ENCODE results near the gene TPRN.
A peak's percentile ranks its signal among the peaks of the same experiment; 100 is the strongest.

The TPRN gene

DNA sequence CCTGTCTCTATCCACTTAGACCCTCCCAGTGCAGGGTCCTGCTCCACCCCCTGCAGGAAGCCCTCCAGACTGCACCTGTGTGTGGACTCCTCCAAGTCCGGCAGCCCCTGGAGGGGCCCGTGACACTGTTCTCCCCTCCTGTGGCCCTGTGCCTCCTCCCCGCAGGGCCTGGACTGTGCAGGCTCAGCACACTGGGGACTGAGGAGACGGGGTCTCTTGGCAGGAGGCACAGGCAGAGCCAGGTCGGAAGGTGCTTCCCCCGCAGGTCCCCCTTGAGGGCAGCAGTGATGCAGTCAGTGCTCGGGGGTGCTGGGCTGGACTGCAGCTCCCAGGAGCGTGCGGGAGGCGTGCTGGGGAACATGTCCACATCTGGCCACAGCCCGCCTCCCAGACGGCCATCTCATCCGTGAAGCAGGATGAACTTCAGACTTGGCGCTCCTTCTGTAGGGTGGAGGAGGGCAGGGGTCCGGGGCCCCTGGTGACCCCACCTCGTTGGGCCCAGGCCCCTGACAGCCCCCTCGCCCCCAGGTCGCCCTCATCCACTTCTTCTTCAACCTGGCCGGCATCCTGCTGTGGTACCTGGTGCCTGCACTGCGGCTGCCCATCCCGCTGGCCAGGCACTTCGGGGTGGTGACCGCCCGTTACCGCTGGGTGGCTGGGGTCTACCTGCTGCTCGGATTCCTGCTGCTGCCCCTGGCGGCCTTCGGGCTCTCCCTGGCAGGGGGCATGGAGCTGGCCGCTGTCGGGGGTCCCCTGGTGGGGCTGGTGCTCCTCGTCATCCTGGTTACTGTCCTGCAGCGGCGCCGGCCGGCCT, 35.1 kb upstream of the TPRN start:
- DNase-seq = no peak

DNA sequence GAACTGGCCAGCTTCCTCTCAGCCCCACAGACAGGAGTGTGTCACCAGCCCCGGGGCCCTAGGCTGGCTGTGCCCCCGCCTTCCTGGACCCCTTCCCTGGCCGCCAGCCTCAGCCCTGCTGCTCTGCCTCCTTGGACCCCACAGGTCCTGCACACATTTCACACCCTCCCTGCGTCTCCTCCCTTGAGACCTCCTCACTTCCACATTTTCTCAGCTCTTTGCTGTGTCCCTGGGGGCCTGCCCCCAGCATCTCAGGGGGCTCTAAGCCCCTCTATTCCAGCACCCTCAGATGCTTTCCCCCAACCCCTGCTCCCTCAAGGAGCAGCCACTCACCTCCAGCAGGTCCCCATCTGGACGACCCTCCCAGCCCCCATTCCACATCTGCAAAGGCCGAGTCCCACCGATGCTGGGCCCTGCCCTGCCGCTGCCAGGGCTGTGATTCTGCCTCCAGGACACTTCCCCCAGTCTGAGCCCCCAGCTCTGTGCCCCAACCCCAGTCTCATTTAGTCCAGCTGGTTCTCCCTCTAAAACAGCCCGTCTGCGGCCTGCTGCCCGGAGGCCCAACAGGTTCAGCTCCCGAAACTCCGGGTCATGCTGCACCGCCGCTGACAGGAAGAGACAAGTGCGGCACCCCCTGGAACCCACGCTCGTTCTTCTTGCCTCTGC, 34.4 kb upstream of the TPRN start:
- no peak for DNase-seq

DNA sequence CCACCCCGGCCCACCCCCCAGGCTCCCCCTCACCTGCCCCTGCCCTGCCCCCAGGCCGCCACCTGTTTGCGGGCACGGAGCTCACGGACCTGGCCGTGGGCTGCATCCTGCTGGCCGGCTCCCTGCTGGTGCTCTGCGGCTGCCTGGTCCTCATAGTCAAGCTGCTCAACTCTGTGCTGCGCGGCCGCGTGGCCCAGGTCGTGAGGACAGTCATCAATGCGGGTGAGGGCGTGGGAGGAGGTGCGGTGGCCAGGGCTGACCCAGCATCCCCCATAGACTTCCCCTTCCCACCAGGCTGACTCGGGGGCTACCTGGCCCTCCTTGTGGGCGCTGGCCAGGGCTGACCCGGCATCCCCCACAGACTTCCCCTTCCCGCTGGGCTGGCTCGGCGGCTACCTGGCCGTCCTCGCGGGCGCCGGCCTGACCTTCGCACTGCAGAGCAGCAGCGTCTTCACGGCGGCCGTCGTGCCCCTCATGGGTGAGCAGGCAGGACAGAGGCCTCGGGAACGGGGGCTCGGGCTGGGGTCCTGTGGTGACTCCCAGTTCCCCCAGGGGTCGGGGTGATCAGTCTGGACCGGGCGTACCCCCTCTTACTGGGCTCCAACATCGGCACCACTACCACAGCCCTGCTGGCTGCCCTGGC, 33.6 kb upstream of the TPRN start:
- DNase-seq = no peak

DNA sequence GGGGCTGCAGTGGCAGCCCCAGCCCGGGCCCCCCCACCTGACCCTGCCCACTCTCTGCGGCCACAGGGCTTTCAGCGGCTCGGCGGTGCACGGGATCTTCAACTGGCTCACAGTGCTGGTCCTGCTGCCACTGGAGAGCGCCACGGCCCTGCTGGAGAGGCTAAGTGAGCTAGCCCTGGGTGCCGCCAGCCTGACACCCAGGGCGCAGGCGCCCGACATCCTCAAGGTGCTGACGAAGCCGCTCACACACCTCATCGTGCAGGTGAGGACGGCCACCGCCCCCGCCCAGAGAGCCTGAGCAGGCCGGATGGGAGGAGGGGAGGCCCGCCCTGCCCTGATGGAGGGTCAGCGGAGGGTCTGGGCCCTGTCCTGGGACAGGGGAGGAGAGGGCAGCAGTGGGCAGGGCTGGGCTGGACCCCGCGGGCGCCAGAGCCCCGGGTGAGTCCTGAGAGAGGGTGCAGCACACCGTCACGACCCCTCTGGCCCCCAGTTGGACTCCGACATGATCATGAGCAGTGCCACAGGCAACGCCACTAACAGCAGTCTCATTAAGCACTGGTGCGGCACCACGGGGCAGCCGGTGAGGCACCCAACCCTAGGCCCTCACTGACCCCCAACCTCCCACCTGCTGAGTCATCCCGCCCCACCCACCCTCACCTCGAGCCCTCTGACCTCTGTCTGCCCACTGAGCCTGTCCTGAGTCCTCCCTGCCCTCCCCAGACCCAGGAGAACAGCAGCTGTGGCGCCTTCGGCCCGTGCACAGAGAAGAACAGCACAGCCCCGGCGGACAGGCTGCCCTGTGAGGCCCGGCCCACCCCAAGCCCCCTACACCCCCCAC, 32.8 kb upstream of the TPRN start:
- no peak for DNase-seq

DNA sequence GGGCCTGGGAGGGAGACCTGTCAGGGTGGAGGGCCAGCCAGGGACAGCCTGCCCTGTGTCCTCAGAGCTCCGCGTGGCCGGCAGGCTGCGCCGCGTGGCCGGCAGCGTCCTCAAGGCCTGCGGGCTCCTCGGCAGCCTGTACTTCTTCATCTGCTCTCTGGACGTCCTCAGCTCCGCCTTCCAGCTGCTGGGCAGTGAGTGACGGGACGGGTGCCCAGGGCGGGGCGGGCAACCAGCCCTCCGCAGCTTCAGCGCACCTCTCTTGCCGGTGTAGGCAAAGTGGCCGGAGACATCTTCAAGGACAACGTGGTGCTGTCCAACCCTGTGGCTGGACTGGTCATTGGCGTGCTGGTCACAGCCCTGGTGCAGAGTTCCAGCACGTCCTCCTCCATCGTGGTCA, 32.0 kb upstream of the TPRN start:
- DNase-seq = no peak

DNA sequence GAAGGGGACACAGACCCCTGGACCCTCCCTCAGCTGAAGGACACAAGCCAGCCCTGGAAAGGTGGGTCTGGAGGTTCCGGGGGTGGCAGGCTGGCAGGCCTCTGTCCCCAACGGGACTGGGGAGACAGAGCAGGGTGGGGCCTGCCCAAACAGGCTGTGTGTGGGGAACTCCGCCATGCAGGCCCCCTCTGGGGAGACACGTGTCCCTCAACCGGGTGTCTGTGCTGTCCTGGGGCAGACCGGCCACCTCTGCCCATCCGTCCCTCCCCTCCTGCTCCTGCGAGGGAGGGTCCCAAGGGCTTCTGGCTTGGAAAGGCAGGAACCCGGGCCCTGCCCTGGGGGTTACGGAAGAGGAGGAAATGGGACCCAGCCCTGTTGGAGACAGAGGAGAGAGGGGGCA, 31.6 kb upstream of the TPRN start:
- DNase-seq = no peak

DNA sequence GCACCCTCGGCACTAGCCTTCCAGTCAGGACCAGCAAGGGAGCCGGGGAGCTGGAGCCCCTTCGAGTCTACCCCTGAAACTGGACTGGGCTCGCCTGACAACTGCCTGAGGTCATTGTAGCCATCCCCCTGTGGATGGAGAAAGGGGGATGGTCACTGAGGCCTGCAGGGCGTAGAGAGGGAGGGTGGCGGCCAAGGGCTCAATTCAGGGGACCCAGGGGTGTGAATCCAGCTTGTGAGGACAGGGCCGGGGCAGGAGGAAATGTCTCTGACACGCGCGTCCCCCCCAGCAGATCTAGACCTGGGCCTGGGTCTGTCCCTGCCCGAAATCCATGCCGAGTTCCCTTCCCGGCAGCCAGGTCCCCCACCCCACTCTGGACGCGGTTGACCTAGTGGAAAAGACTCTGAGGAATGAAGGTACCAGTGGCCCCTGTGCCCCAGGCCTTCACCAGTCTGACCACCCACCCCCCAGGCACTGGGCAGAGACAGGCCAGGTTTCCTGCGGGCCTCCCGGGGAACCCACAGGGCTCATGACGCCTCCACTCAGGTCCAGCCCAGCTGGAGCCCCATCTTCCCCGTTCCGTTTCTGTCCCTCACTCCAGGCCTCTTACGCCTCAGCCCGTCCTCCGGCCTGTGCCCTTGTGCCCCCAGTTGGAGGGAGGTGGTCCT, 31.0 kb upstream of the TPRN start:
- no peak for DNase-seq

DNA sequence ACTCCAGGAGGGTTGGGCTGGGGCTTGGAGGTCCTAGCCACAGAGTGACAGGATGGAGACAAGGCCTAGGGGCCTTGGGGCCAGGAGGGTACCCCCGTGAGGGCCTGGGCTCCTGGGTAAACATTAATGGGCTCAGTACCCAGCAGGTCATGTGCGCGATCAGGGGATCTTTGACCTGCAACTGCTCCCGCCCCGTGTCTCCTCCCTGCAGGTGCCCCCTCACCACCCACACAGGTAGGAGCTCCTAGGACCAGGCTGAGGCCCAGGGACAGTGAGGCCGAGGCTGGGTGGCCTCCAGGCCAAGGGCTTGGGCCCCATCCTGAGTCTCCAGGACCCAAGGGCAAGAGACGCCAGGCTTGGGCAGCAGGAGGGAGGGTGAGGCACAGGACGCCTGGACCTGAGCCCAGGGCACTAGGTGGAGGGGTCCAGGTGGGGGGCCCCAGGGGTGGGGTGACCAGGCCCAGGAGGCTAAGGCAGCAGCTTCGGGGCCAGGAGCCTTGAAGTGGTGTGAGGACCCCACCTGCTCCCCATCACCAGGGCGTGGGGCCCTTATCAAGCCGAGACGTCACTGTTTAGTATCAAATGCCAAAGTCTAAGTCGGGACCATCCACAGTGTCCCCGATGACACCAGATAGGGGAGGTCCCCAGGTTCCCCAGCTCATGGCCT, 30.3 kb upstream of the TPRN start, which contains the start of gene SLC34A3:
Gene SLC34A3 (plus strand): TSS at position 197 of the 667 bp plus-strand sequence. CDS start 802 bp downstream, outside the sequence.
- no peak for DNase-seq

DNA sequence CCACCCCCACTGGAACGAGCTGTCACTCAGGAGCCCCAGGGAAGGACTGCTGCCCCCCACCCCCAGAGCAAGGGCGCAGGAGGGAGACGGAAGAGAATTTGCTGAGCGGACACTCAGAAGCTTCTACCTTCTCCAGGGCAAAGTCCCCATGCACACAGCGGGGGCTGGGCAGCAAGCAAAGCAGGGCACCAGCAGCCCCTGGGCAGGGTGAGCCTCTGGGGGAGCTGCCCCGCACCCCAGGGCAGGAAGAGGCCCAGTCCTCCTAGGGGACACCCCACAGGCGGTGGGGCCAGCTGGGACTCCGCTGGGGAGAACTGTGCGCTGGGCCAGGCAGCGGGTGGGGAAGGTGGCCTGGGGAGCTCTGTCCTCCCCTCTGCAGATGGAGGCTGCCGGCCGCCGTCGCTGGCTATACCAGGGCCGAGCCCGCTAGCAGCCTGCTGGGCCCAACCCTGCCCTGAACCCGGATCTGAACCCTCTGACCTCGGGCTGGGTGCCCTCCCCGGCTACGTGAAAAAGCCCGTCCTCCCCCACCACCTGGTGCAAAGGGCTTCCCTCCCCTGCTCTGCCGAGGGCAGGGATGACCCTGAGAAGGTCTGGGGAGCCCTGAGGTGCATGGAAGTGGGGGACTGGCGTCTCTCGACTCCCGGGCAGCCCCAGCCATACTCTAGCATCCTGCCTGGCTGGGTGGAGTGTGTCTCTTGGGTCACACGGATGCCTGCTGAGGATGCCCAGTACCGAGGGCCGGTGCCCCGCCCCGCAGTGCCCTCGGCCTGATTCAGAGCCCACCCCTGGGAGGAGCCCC, 29.6 kb upstream of the TPRN start:
- no peak for DNase-seq

DNA sequence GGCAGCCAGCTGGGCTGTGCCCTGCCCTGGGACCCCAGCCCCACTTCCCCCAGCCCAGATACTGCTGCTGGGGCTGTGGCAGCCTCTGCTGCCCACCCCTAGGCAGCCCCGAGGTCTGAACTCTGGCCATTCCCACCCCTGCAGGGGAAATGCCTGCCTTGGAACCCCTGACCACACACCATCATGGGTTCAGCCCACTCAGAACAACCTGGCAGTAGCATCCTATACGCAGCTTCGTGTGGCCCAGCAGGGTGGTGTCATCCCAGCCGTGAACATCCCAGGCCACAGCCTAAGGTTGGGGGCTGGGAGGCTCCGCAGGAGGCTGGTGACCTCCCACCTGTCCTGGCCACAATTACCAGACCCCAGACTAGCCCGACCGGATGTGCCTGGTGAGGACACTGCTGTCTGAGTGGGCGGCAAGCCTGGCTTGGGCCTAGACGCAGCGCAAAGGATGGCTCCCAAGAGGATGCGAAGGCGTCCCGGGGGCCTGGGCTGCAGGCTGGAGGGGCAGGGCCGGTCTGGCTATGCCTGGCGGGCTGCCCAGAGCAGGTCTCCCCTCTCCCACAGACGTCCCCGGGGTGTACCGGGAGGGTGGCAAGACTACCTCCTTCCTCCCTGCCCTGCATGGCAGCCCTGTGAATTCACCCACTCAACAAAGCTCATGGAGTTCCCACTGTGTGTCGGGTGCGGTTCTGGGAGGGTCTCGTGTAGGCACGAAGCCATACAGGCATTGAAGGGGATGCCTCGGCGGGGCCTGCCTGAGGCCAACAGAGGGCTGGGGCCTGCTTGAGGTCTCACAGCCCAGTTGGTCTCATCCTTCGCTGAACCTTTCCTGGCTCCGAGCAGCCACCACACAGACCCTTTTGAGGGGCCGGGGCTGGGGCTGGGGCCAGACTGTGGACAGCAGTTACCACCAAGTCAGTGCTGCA, 28.7 kb upstream of the TPRN start:
- no peak for DNase-seq

DNA sequence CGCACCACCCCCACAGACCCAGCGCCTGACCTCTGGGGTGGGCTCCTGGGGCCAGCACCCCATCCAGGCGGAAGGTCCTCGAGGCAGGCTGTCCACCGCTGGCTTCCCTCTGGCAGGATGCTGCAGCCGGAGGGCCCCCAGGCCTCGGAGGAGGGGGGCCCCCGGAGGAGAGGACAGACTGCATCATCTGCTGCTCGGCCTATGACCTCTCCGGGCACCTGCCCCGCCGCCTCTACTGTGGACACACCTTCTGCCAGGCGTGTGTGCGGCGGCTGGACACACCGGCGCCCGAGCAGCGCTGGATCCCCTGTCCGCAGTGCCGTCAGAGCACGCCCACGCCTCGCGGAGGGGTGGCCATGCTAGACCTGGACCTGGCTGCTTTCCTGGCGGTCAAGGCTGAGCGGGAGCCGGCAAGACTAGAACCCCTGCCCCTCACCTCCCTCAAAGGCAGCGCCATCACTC, 28.0 kb upstream of the TPRN start:
- DNase-seq = no peak

DNA sequence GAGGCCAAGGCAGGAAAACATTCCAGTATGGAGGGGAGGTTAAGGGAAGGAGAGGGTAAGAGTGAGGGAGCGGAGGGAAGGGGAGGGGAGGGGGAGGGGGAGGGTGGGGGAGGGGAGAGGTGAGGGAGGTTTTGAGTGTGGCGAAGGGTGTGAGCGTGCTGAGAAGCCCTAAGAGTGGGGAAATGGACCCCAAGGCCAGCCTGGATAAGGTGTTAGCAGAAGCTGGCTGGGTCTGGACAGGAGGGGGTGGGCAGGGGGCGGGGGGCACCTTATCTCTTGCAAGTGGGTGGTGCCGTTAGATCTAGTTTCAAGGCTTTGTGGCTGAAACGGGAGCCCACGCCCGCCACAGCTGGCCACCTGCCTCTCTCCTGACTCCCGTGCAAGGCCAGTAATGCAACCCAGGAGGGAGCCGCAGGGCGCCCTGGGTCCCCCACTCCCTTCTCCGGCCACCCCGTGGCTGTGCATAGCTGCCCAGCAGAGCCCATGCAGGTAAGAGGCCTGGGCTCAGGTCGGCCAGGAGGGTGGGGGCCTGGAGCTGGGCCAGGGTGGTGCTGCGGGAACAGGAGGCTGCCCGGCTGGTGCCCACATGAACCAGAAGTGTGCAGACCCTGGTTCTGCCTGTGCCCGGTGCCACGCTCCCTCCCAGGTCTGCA, 27.4 kb upstream of the TPRN start:
- DNase-seq = no peak

DNA sequence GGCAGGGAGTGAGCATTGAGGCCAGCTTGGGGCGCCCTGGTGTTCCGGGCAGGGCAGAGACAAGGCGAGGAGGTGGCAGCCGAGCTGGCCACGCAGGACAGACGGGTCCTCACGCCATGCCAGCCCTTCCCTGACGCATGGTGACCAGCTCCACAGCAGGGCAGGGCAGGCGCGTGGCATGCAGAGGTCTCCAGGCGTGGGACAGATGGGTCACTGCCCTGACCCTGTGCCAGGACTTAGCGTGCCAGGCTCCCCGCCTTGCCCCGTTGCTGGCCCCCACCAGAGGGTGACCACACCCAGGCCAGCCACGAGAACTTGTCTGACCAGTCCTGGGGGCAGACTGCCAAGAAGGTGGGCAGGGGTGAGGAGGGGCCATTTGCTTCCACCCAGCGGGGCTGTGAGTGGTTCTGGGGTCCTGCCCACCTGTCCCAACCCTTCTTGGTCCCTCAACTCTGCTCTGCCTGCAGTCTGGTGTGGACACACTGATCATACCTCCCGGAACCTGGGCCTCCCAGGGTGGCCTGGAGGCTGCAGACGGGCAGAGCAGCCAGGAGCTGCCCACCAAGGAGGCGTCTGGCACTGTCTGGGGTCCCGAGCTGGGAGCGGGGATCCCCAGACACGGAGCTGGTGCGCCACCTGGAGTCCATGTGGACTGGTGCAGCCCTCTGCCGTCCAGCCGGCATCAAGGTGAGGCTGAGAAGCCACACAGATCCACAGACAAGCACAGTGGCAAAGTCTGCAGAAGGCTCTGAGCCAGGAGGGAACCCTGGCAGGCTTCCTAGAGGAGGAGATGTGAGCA, 26.7 kb upstream of the TPRN start, which contains the start of gene RNF224:
Gene RNF224 (plus strand): TSS at position 449 of the 799 bp plus-strand sequence. CDS start 834 bp downstream, outside the sequence.
- DNase-seq = peak; percentile 90

DNA sequence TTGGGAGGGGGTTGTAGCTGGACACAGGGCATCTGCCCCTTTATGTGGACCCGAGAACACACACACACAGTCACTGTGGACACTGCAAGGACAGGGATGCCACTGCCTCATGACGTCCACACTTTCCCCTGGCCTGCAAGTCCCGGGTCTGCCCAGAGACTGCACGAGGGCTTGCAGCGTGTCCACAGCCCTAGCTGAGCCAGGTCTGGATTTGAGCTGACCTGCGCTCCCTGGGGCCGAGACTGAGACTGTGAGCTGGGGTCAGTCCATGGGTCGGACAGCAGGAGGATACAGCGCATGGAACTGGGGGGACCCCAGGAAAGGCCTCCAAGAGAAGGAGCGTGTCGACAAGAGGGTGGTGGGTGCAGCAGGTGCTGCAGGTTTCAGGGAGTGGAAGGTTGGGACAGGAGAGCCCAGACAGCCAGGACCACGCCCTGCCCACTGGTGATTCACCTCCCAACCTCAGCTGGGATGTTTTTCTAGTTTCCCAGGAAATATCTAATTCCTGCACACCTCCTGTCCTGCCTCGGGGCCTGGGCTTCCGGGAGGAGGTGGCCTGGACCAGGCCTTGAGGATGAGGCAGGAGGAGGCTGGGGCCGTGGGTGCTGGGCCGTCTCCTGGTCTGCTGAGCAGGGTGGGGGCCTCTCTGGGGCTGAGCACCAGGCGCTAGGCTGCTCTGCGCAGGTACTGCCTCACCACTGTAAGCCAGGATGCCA, 26.0 kb upstream of the TPRN start:
- DNase-seq = no peak

DNA sequence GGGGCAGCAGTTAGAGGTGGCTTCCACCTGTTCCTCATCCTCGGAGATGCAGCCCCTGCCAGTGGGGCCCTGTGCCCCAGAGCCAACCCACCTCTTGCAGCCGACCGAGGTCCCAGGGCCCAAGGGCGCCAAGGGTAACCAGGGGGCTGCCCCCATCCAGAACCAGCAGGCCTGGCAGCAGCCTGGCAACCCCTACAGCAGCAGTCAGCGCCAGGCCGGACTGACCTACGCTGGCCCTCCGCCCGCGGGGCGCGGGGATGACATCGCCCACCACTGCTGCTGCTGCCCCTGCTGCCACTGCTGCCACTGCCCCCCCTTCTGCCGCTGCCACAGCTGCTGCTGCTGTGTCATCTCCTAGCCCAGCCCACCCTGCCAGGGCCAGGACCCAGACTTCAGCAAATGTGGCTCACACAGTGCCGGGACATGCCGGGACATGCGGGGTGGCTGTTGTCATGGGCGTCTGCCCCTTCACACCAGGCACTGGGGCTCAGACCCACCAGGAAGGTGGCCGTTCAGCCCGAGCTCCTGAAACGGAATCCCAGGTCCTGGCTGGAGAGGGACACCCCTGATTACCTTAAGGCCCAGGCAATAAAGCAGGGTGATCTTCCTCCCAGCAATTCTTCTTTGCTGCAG, 25.3 kb upstream of the TPRN start:
- no peak for DNase-seq

DNA sequence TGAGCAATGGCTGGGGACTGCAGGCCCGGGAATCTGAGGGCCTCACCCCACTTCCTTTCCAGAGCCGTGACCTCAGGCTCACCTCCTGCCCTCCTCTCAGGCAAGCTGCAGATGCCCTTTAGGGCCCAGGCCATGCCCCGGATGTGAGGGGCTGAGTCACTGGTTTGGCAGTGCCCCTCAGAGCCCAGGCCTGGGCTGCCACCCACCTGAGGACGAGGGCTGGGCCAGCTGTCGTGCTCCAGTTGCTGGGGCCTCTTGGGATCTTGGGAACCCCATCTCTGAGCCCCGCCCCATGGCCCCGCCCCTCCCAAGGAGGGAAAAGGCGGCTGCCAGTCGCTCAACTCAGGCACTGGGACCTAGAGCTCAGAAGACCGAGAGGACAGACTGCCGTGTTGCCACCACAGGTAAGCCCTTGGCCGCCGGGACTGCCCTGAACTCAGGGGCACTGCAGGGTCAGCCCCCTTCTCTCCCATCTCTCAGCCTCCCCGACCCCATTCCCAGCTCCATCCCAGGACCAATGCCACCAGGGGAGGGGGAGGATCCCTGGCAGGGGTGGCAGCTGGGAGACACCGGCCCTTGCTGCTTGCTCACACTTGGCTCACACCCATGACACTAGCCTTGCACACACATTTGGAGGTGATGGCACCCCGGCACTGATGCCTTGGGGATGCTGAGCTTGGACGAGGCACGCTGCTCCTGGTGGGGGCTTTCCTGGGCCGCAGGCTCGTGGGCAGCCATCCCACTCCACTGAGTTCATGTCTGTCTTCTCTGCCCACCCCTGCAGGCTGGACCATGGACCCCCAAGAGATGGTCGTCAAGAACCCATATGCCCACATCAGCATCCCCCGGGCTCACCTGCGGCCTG, 24.5 kb upstream of the TPRN start, which contains the start of gene CYSRT1:
Gene CYSRT1 (plus strand): TSS at position 345 of the 865 bp plus-strand sequence. CDS start 448 bp downstream, at position 793.
- DNase-seq = peak; percentile 49

Measured in activated CD4-positive, alpha-beta T cell treated with anti-CD3 and anti-CD28 coated beads for 48 hours (primary cell).